ENCODE measurements around the gene INAFM2. TPM values are rescaled to one million over a fixed set of nuclear protein-coding genes. Genes with fewer than 3 reads are reported as not detected.

INAFM2 gene
- total and polyA plus RNA-seq, 2 donors (not counting 3 experiments of a cell fraction or from before 2014, with no cell fraction given) = 10.4 to 24.1 TPM

- Histone ChIP-seq H2AFZ (ENCODE audit: low read depth, low read length) (no peak overlapping the region), H3K27ac (ENCODE audit: insufficient read depth, low read depth, low read length) (no peak overlapping the region), H3K4me3 (replicated peaks in 1 of 3; ENCODE audit: insufficient read depth in 1 of 3, low read depth in 1 of 3, low read length in 3 of 3) (no peak overlapping the region), H3K9me1 (replicated peaks; ENCODE audit: control insufficient read depth, extremely low read depth, insufficient read depth, low read length) (no peaks in the 10 kb centered on the region), H4K20me1 (replicated peaks; ENCODE audit: control insufficient read depth, extremely low read depth, insufficient read depth, low read length) (no peaks in the 10 kb centered on the region), H3K9ac (replicated peaks; ENCODE audit: extremely low read depth, insufficient read depth, low read length) (no peak overlapping the region), H3K27me3 (ENCODE audit: control insufficient read depth in 2 of 2, insufficient read depth in 2 of 2, low read length in 2 of 2) (peaks cover 7 to 26% of the 10 kb centered on the region in 2 experiments), H3K4me2 (ENCODE audit: insufficient read depth, low read length) (no peak overlapping the region), H3K9me3 (replicated peaks; ENCODE audit: control insufficient read depth, insufficient read depth, low read length) (no peaks in the 10 kb centered on the region), H3K79me2 (ENCODE audit: control insufficient read depth, insufficient read depth, low read length) (no peaks in the 10 kb centered on the region), H3K36me3 (ENCODE audit: control insufficient read depth in 2 of 2, extremely low read depth in 1 of 2, insufficient read depth in 2 of 2, low read length in 2 of 2) (no peaks in the 10 kb centered on the region), H3K4me1 (ENCODE audit: control insufficient read depth, extremely low read depth, insufficient read depth, low read length) (no peaks in the 10 kb centered on the region)
- FAIRE-seq (no peak), DNase-seq (ENCODE audit: low read depth, low spot score) (no peak)
- POLR2A ChIA-PET = no interaction called here
- dilution Hi-C loops (cut with MboI; ENCODE audit: extremely low pct_ligation_motif_present, low sequenced_read_pairs) = no loop called here
- BruUV-seq (replicated peaks) = no TSS peak
- CTCF ChIA-PET = interaction anchor here (0.6 to 1.5 kb wide), 2 partner anchors 17 to 22 kb away, joined by 3 to 5 read pairs; no protein-coding TSS in a partner anchor
- intact Hi-C loops (cut with micrococcal nuclease) = no loop called here
- no peak for TF ChIP-seq POLR2AphosphoS5 (IDR thresholded peaks at IDR 0.05; ENCODE audit: insufficient read depth, low read depth, low read length)
- TF ChIP-seq JUN (IDR thresholded peaks at IDR 0.05; ENCODE audit: borderline replicate concordance, insufficient read depth, insufficient read length, low read depth) = no peak
- TF ChIP-seq MAX (IDR thresholded peaks at IDR 0.05; ENCODE audit: insufficient read depth, insufficient read length) = no peak
- no peak for TF ChIP-seq EZH2 (IDR thresholded peaks at IDR 0.05; ENCODE audit: borderline replicate concordance, low read depth, low read length, severe bottlenecking)
- no peak for TF ChIP-seq GATA2 (IDR thresholded peaks at IDR 0.05; ENCODE audit: insufficient read depth, insufficient read length, low read depth, low read length)
- TF ChIP-seq FOS (IDR thresholded peaks at IDR 0.05; ENCODE audit: borderline replicate concordance, insufficient read depth, low read length) = no peak
Observed at GRCh38 chr15:40296561-40297230, 26.8 kb upstream of the INAFM2 start.

GRCh38 chr15:40297356-40297755, 26.1 kb upstream of the INAFM2 start:
- no peak for TF ChIP-seq JUN (IDR thresholded peaks at IDR 0.05; ENCODE audit: borderline replicate concordance, insufficient read depth, insufficient read length, low read depth)
- TF ChIP-seq GATA2 (IDR thresholded peaks at IDR 0.05; ENCODE audit: insufficient read depth, insufficient read length, low read depth, low read length) = no peak
- no peak for TF ChIP-seq FOS (IDR thresholded peaks at IDR 0.05; ENCODE audit: borderline replicate concordance, insufficient read depth, low read length)
- TF ChIP-seq CTCF (IDR thresholded peaks at IDR 0.05; ENCODE audit: extremely low read depth in 1 of 2, insufficient read depth in 1 of 2, low read depth in 1 of 2, low read length in 2 of 2) = no peak
- no peak for TF ChIP-seq MAX (IDR thresholded peaks at IDR 0.05; ENCODE audit: insufficient read depth, insufficient read length)
- TF ChIP-seq MYC (IDR thresholded peaks at IDR 0.05; ENCODE audit: low read depth, low read length) = no peak
- TF ChIP-seq POLR2AphosphoS5 (IDR thresholded peaks at IDR 0.05; ENCODE audit: insufficient read depth, low read depth, low read length) = no peak
- TF ChIP-seq POLR2A (IDR thresholded peaks at IDR 0.05; ENCODE audit: low read depth, low read length) = no peak
- no peak for TF ChIP-seq EZH2 (IDR thresholded peaks at IDR 0.05; ENCODE audit: borderline replicate concordance, low read depth, low read length, severe bottlenecking)
- dilution Hi-C loops (cut with MboI; ENCODE audit: extremely low pct_ligation_motif_present, low sequenced_read_pairs) = no loop called here
- CTCF ChIA-PET = interaction anchor here (1.5 kb wide), 1 partner anchor 18 kb away, joined by 5 read pairs; no protein-coding TSS in a partner anchor
- no peak for FAIRE-seq
- Histone ChIP-seq H3K9ac (replicated peaks; ENCODE audit: extremely low read depth, insufficient read depth, low read length) (no peak overlapping the region), H4K20me1 (replicated peaks; ENCODE audit: control insufficient read depth, extremely low read depth, insufficient read depth, low read length) (no peaks in the 10 kb centered on the region), H3K4me2 (ENCODE audit: insufficient read depth, low read length) (no peak overlapping the region), H3K4me1 (ENCODE audit: control insufficient read depth, extremely low read depth, insufficient read depth, low read length) (no peaks in the 10 kb centered on the region), H3K79me2 (ENCODE audit: control insufficient read depth, insufficient read depth, low read length) (no peaks in the 10 kb centered on the region), H3K27me3 (ENCODE audit: control insufficient read depth in 2 of 2, insufficient read depth in 2 of 2, low read length in 2 of 2) (peaks cover 7 to 20% of the 10 kb centered on the region in 2 experiments), H2AFZ (ENCODE audit: low read depth, low read length) (no peak overlapping the region), H3K27ac (ENCODE audit: insufficient read depth, low read depth, low read length) (no peak overlapping the region), H3K9me1 (replicated peaks; ENCODE audit: control insufficient read depth, extremely low read depth, insufficient read depth, low read length) (no peaks in the 10 kb centered on the region), H3K4me3 (replicated peaks in 1 of 3; ENCODE audit: insufficient read depth in 1 of 3, low read depth in 1 of 3, low read length in 3 of 3) (no peak overlapping the region), H3K9me3 (replicated peaks; ENCODE audit: control insufficient read depth, insufficient read depth, low read length) (no peaks in the 10 kb centered on the region), H3K36me3 (ENCODE audit: control insufficient read depth in 2 of 2, extremely low read depth in 1 of 2, insufficient read depth in 2 of 2, low read length in 2 of 2) (no peaks in the 10 kb centered on the region)
- POLR2A ChIA-PET = no interaction called here
- intact Hi-C loops (cut with micrococcal nuclease) = no loop called here
- BruUV-seq (replicated peaks) = no TSS peak
- DNase-seq (ENCODE audit: low read depth, low spot score) = no peak
